HUES64 (cell line): ENCODE measurements around the gene UIMC1.

Source experiments
- H3K27ac ChIP-seq: 2 replicates; pipeline ENCODE4 v1.7.0; 2013; ENCODE audit warnings: low read depth, low read length, inconsistent platforms
- H3K27me3 ChIP-seq: 2 replicates; pipeline ENCODE4 v1.6.1; 2013; ENCODE audit warnings: mild to moderate bottlenecking, low read length; ENCODE audit not compliant: insufficient read depth
- H3K36me3 ChIP-seq: 2 replicates; pipeline ENCODE4 v1.6.1; 2013; ENCODE audit warnings: mild to moderate bottlenecking, low read length; ENCODE audit not compliant: insufficient read depth
- H3K4me1 ChIP-seq: 2 replicates; pipeline ENCODE4 v1.6.1; 2013; ENCODE audit warnings: mild to moderate bottlenecking, low read length, moderate library complexity; ENCODE audit not compliant: insufficient read depth
- H3K4me3 ChIP-seq: 2 replicates; pipeline ENCODE4 v1.5.1; 2013; ENCODE audit warnings: mild to moderate bottlenecking, low read length, moderate library complexity
- H3K9ac ChIP-seq: 2 replicates; pipeline ENCODE4 v1.6.1; 2013; ENCODE audit warnings: mild to moderate bottlenecking, low read depth, low read length
- H3K9me3 ChIP-seq: 2 replicates; pipeline ENCODE4 v1.6.1; 2013; ENCODE audit warnings: low read depth, low read length; ENCODE audit not compliant: insufficient read depth
- WGBS: fragments of 150-250, 120-280 bp; methylation state at CpG from one replicate; pipeline ENCODE4 v1.1.7; 2013; ENCODE audit warnings: missing lambda C conversion rate; 5-methylcytosine and 5-hydroxymethylcytosine counted together

UIMC1 gene

GRCh38 chr5:176891331-176891958, 115.1 kb downstream of the UIMC1 start:
- Histone ChIP-seq H3K9ac (no peak overlapping the region), H3K36me3 (no peaks in the 10 kb centered on the region), H3K4me1 (no peaks in the 10 kb centered on the region), H3K27ac (no peak overlapping the region), H3K9me3 (no peaks in the 10 kb centered on the region), H3K27me3 (no peaks in the 10 kb centered on the region), H3K4me3 (no peak overlapping the region)
- WGBS, result 91% methylated on average over 9 of the region's 9 CpGs

- WGBS, result 89% methylated on average over 9 of the region's 9 CpGs
- H3K27ac ChIP-seq, result no peak overlapping the region
- H3K4me1 ChIP-seq, result no peaks in the 10 kb centered on the region
- no peak overlapping the region for H3K9ac ChIP-seq
- no peaks in the 10 kb centered on the region for H3K9me3 ChIP-seq
- H3K27me3 ChIP-seq, result no peaks in the 10 kb centered on the region
- no peaks in the 10 kb centered on the region for H3K36me3 ChIP-seq
- no peak overlapping the region for H3K4me3 ChIP-seq
Measured at GRCh38 chr5:176890455-176891330, 115.9 kb downstream of the UIMC1 start.

GRCh38 chr5:176889321-176890280, 117.0 kb downstream of the UIMC1 start:
- no peaks in the 10 kb centered on the region; the same call in 1 of the 2 replicates for H3K4me1 ChIP-seq
- H3K9me3 ChIP-seq, result no peaks in the 10 kb centered on the region
- H3K27ac ChIP-seq, result no peak overlapping the region
- H3K36me3 ChIP-seq, result no peaks in the 10 kb centered on the region
- H3K9ac ChIP-seq, result no peak overlapping the region
- WGBS, result 94% methylated on average over 24 of the region's 24 CpGs
- H3K27me3 ChIP-seq, result no peaks in the 10 kb centered on the region
- no peak overlapping the region for H3K4me3 ChIP-seq

- H3K4me3 ChIP-seq, result no peak overlapping the region
- no peaks in the 10 kb centered on the region for H3K36me3 ChIP-seq
- 96% methylated on average over 1 of the region's 1 CpG for WGBS
- no peak overlapping the region for H3K9ac ChIP-seq
- no peaks in the 10 kb centered on the region for H3K9me3 ChIP-seq
- no peaks in the 10 kb centered on the region; the same call in 1 of the 2 replicates for H3K4me1 ChIP-seq
- H3K27me3 ChIP-seq, result no peaks in the 10 kb centered on the region
- H3K27ac ChIP-seq, result no peak overlapping the region
Measured at GRCh38 chr5:176888865-176889165, 117.8 kb downstream of the UIMC1 start.

- H3K9me3 ChIP-seq, result no peaks in the 10 kb centered on the region
- H3K36me3 ChIP-seq, result no peaks in the 10 kb centered on the region
- no peaks in the 10 kb centered on the region for H3K27me3 ChIP-seq
- 92% methylated on average over 27 of the region's 27 CpGs for WGBS
- no peaks in the 10 kb centered on the region; the same call in 1 of the 2 replicates for H3K4me1 ChIP-seq
- no peak overlapping the region for H3K27ac ChIP-seq
- H3K9ac ChIP-seq, result no peak overlapping the region
- no peak overlapping the region for H3K4me3 ChIP-seq
Measured at GRCh38 chr5:176888016-176888864, 118.3 kb downstream of the UIMC1 start.

GRCh38 chr5:176887252-176887849, 119.2 kb downstream of the UIMC1 start:
- no peak overlapping the region for H3K9ac ChIP-seq
- no peak overlapping the region for H3K4me3 ChIP-seq
- no peaks in the 10 kb centered on the region; the same call in 1 of the 2 replicates for H3K4me1 ChIP-seq
- H3K36me3 ChIP-seq, result no peaks in the 10 kb centered on the region
- H3K27ac ChIP-seq, result no peak overlapping the region
- WGBS, result 94% methylated on average over 28 of the region's 28 CpGs
- H3K9me3 ChIP-seq, result no peaks in the 10 kb centered on the region
- no peaks in the 10 kb centered on the region for H3K27me3 ChIP-seq

- Histone ChIP-seq H3K27me3 (no peaks in the 10 kb centered on the region), H3K9me3 (no peaks in the 10 kb centered on the region), H3K9ac (no peak overlapping the region), H3K4me3 (no peak overlapping the region), H3K27ac (no peak overlapping the region), H3K36me3 (no peaks in the 10 kb centered on the region), H3K4me1 (no peaks in the 10 kb centered on the region; the same call in 1 of the 2 replicates)
- 94% methylated on average over 11 of the region's 13 CpGs for WGBS
Measured at GRCh38 chr5:176886336-176887251, 120.0 kb downstream of the UIMC1 start.

GRCh38 chr5:176884571-176884890, 122.0 kb downstream of the UIMC1 start:
- no peak overlapping the region for H3K27ac ChIP-seq
- H3K9me3 ChIP-seq, result no peaks in the 10 kb centered on the region
- no peaks in the 10 kb centered on the region; the same call in 1 of the 2 replicates for H3K4me1 ChIP-seq
- no peaks in the 10 kb centered on the region for H3K27me3 ChIP-seq
- no peak overlapping the region for H3K4me3 ChIP-seq
- WGBS, result 75% methylated on average over 4 of the region's 4 CpGs
- H3K36me3 ChIP-seq, result no peaks in the 10 kb centered on the region
- no peak overlapping the region for H3K9ac ChIP-seq

GRCh38 chr5:176883700-176884570, 122.6 kb downstream of the UIMC1 start:
- Histone ChIP-seq H3K4me3 (no peak overlapping the region), H3K36me3 (no peaks in the 10 kb centered on the region), H3K9ac (no peak overlapping the region), H3K9me3 (no peaks in the 10 kb centered on the region), H3K27ac (no peak overlapping the region), H3K4me1 (no peaks in the 10 kb centered on the region; the same call in 1 of the 2 replicates), H3K27me3 (no peaks in the 10 kb centered on the region)
- 91% methylated on average over 17 of the region's 17 CpGs for WGBS
